ENCODE results near the gene TMEM74B. TPM values are rescaled to one million over a fixed set of nuclear protein-coding genes. Genes with fewer than 3 reads are reported as not detected.

The TMEM74B gene
- total and polyA plus RNA-seq, 2 of the 8 experiments (the other 6 are each of a cell fraction or from before 2014, with no cell fraction given), result 4.0 to 6.4 TPM

GRCh38 chr20:1207293-1207878, 22.6 kb upstream of the TMEM74B start:
- Histone ChIP-seq H3K23me2 (ENCODE audit: low read depth, low read length) (no peaks in the 10 kb centered on the region), H3K79me1 (ENCODE audit: low read depth, low read length) (no peaks in the 10 kb centered on the region), H2BK15ac (ENCODE audit: low read length) (no peak overlapping the region), H2BK12ac (ENCODE audit: low read depth, low read length) (no peak overlapping the region), H3K4ac (replicated peaks; ENCODE audit: insufficient read length, low read depth, low read length) (no peak overlapping the region), H2AFZ (ENCODE audit: low read length) (0 out of 2 replicates have a peak overlapping the region, but pooled peaks have one; percentile 9), H3K9ac (replicated peaks in 1 of 4; ENCODE audit: extremely low read depth in 1 of 4, low read depth in 3 of 4, low read length in 3 of 4) (no peak overlapping the region), H2BK20ac (ENCODE audit: low read length) (no peak overlapping the region), H3K18ac (ENCODE audit: extremely low read depth, low read length) (no peak overlapping the region), H4K8ac (ENCODE audit: extremely low read depth, insufficient read depth, low read length) (no peak overlapping the region), H3K56ac (replicated peaks; ENCODE audit: insufficient read length, low read depth, low read length) (no peak overlapping the region), H3K23ac (ENCODE audit: insufficient read length) (no peak overlapping the region), H4K5ac (ENCODE audit: insufficient read length, low read depth, low read length) (no peak overlapping the region), H3K27ac (ENCODE audit: low read depth, low read length) (no peak overlapping the region), H3K79me2 (ENCODE audit: control insufficient read depth in 1 of 2, insufficient read depth in 2 of 2, low read length in 2 of 2) (no peaks in the 10 kb centered on the region), H3K4me1 (replicated peaks in 1 of 4; ENCODE audit: control insufficient read depth in 3 of 4, insufficient read depth in 4 of 4, low read length in 3 of 4) (peaks cover 0 to 6% (median 0%) of the 10 kb centered on the region in 4 experiments; a peak in 2 of 7 replicates), H3K14ac (ENCODE audit: insufficient read length) (no peak overlapping the region), H3K9me3 (ENCODE audit: insufficient read depth in 2 of 2, low read depth in 1 of 2, low read length in 1 of 2) (no peaks in the 10 kb centered on the region), H4K91ac (replicated peaks; ENCODE audit: insufficient read length, low read length) (no peak overlapping the region), H3K4me2 (ENCODE audit: insufficient read depth in 1 of 2, low read depth in 2 of 2, low read length in 2 of 2) (no peak overlapping the region), H2BK120ac (replicated peaks; ENCODE audit: low read depth, low read length) (no peak overlapping the region), H3K4me3 (ENCODE audit: extremely low read depth in 1 of 4, insufficient read depth in 2 of 4, low read depth in 3 of 4, low read length in 4 of 4) (no peak overlapping the region), H3K36me3 (ENCODE audit: control insufficient read depth in 2 of 4, insufficient read depth in 4 of 4, low read length in 3 of 4) (no peaks in the 10 kb centered on the region), H4K20me1 (replicated peaks in 1 of 2; ENCODE audit: control insufficient read depth in 1 of 2, insufficient read depth in 2 of 2, low read length in 2 of 2) (no peaks in the 10 kb centered on the region), H2BK5ac (ENCODE audit: low read depth, low read length) (no peak overlapping the region), H2AK5ac (ENCODE audit: low read depth, low read length) (no peak overlapping the region), H3K27me3 (replicated peaks in 1 of 4; ENCODE audit: control insufficient read depth in 3 of 4, extremely low read depth in 1 of 4, insufficient read depth in 3 of 4, low read length in 3 of 4) (peaks cover 0 to under 1% (median 0%) of the 10 kb centered on the region in 4 experiments; a peak in 1 of 7 replicates)
- peak in 1 of 2 experiments; percentile 23 for DNase-seq (ENCODE audit: low read depth in 1 of 2, low spot score in 2 of 2)
- WGBS, 2 experiments (ENCODE audit: extremely low coverage in 1 of 2, insufficient coverage in 1 of 2, insufficient read length in 1 of 2, insufficient replicate concordance in 2 of 2, low coverage in 1 of 2, low lambda C conversion rate in 2 of 2, missing lambda C conversion rate in 1 of 2), result 87% methylated on average over 3 of the region's 3 CpGs; no CpG with 5 or more reads in 1 of the 2 experiments
- ChIA-PET CTCF (ENCODE audit: partially characterized antibody) (interaction anchor here (1.1 to 11.9 kb wide), 4 partner anchors 20 to 204 kb away, joined by 3 to 101 read pairs (median 4); no protein-coding TSS in a partner anchor), POLR2A (ENCODE audit: partially characterized antibody) (interaction anchor here (1.6 kb wide), 1 partner anchor 9 kb away, joined by 4 read pairs; no protein-coding TSS in a partner anchor)
- no peak for FAIRE-seq
- TF ChIP-seq YY1 (IDR thresholded peaks at IDR 0.05; ENCODE audit: low read depth, low read length), result no peak
- no peak for TF ChIP-seq CTBP2 (IDR thresholded peaks at IDR 0.05; ENCODE audit: borderline replicate concordance, insufficient read depth, insufficient read length, low read length)
- TF ChIP-seq ATF2 (IDR thresholded peaks at IDR 0.05; ENCODE audit: low read length), result no peak
- no peak for TF ChIP-seq FOSL1 (IDR thresholded peaks at IDR 0.05; ENCODE audit: insufficient read depth, low read depth, low read length)
- TF ChIP-seq ATF3 (IDR thresholded peaks at IDR 0.05; ENCODE audit: insufficient read depth, low read depth, low read length), result no peak
- TF ChIP-seq SP2 (IDR thresholded peaks at IDR 0.05; ENCODE audit: low read length), result no peak
- no peak for TF ChIP-seq SP1 (IDR thresholded peaks at IDR 0.05; ENCODE audit: low read depth, low read length)
- no peak for TF ChIP-seq RAD21 (IDR thresholded peaks at IDR 0.05 in 1 of 2, conservative IDR thresholded peaks at IDR 0.05 in 1 of 2; ENCODE audit: low read depth in 2 of 2, low read length in 2 of 2)
- no peak for TF ChIP-seq EGR1 (IDR thresholded peaks at IDR 0.05; ENCODE audit: borderline replicate concordance, low read depth, low read length)
